Peyer's patch (tissue), 4 donors: ENCODE measurements around the gene ZWILCH. TPM values are rescaled to one million over a fixed set of nuclear protein-coding genes. Genes with fewer than 3 reads are reported as not detected.

ENCODE experiments used
- DNase-seq, 3 donors: peaks; one replicate each; pipeline ENCODE4 v3.0.0-alpha.2; 2017 to 2019
- H3K27ac ChIP-seq, 4 donors: fragments of 200-600 bp; sonication (generic); one replicate each; pipeline ENCODE4 v1.5.1; 2016 to 2019
- H3K27me3 ChIP-seq, 2 donors: fragments of 200-600 bp; sonication (generic); one replicate each; pipeline ENCODE4 v1.5.1; 2019
- H3K36me3 ChIP-seq, 3 donors: fragments of 200-600 bp; sonication (generic); one replicate each; pipeline ENCODE4 v1.5.1; 2016 to 2019
- H3K4me1 ChIP-seq, 4 donors: fragments of 200-600 bp; sonication (generic); one replicate each; pipeline ENCODE4 v1.5.1; 2016 to 2019
- H3K4me3 ChIP-seq, 4 donors: fragments of 200-600 bp; sonication (generic); 1 replicate in 3 of 4; 2 replicates in 1 of 4; pipeline ENCODE4 v1.5.1; 2016 to 2019; ENCODE audit warnings: mild to moderate bottlenecking in 1 of 4
- H3K9me3 ChIP-seq, 4 donors: fragments of 200-600 bp; sonication (generic); one replicate each; pipeline ENCODE4 v1.5.1; 2016 to 2019; ENCODE audit warnings: mild to moderate bottlenecking in 1 of 4
- CTCF ChIP-seq, 6 experiments: fragments of 450-650 bp in 4 of 6; fragments of 200-600 bp in 2 of 6; sonication (generic) in 1 of 6; IDR thresholded peaks; one replicate each; pipeline ENCODE4 v1.5.1; 2017 to 2019; ENCODE audit warnings: antibody characterized with exemption in 6 of 6, mild to moderate bottlenecking in 3 of 6, moderate library complexity in 1 of 6
- POLR2A ChIP-seq, 2 donors: fragments of 450-650 bp; IDR thresholded peaks; one replicate each; pipeline ENCODE4 v1.5.1; 2017; ENCODE audit warnings: antibody characterized with exemption in 2 of 2, mild to moderate bottlenecking in 2 of 2, moderate library complexity in 2 of 2
- total RNA-seq, 4 donors: library from RNA; depleted of rRNA; stranded (reverse); fragments of >200 nt; gene quantifications; one replicate each; pipeline ENCODE4 v1.1.0, GENCODE V29; 2016

The ZWILCH gene
- total RNA-seq, 4 donors from 2014 or later, result 3.6 to 11.2 (median 6.7) TPM

DNA sequence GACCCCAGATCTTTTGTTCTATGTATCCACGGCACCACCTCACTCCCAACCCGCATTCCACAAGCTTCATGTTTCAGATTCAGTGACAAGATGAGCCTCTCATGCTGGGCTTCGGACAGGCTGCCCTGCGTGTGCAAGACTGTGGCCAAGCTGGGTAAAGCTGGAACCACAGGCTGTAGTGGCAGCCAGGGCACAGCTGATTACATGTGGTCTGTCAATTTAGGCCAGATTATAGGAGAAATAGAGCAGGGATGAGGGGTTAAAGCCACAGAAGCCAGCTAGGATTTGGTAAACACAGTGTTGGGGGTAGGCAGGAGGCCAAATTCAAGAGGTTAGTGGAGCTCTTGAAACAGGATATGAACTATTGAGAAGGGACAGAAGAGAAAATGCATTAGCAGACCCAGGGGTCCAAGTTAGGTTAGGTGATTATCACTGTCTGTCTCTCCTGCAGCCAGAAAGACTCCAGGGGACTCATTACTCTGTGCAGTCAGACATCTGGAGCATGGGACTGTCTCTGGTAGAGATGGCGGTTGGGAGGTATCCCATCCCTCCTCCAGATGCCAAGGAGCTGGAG is 20.5 kb upstream of the ZWILCH start:
- no peaks in the 10 kb centered on the region for H3K27me3 ChIP-seq
- no peaks in the 10 kb centered on the region for H3K4me1 ChIP-seq
- TF ChIP-seq CTCF (IDR thresholded peaks at IDR 0.05) (no peak), POLR2A (IDR thresholded peaks at IDR 0.05) (no peak)
- peaks cover 0 to 36% (median 0%) of the 10 kb centered on the region in 3 donors for H3K36me3 ChIP-seq
- no peak overlapping the region for H3K4me3 ChIP-seq
- no peak overlapping the region for H3K27ac ChIP-seq
- no peaks in the 10 kb centered on the region for H3K9me3 ChIP-seq
- DNase-seq, result no peak

DNA sequence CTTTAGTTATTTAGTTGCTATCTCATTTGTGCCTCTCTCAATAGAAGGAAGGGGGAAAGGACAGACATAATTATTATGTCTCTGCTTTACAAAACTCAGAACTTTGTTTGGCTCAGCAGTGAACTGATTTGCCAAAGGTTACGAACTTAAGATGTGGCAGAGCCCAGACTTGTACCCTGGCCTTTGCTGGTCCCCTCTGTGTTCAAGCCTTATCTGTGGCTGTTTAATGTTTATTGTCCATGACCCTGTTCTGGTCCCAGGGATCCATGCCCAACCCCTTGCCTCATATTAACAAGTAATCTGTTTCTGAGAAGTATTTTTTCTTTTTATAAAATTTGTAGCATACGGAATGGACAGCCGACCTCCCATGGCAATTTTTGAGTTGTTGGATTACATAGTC is 18.2 kb upstream of the ZWILCH start:
- no peak for DNase-seq
- H3K4me3 ChIP-seq, result no peak overlapping the region
- no peaks in the 10 kb centered on the region for H3K27me3 ChIP-seq
- peaks cover 0 to 54% (median 0%) of the 10 kb centered on the region in 3 donors for H3K36me3 ChIP-seq
- no peak for TF ChIP-seq CTCF (IDR thresholded peaks at IDR 0.05)
- TF ChIP-seq POLR2A (IDR thresholded peaks at IDR 0.05), result no peak
- no peaks in the 10 kb centered on the region for H3K4me1 ChIP-seq
- no peak overlapping the region for H3K27ac ChIP-seq
- no peaks in the 10 kb centered on the region for H3K9me3 ChIP-seq

DNA sequence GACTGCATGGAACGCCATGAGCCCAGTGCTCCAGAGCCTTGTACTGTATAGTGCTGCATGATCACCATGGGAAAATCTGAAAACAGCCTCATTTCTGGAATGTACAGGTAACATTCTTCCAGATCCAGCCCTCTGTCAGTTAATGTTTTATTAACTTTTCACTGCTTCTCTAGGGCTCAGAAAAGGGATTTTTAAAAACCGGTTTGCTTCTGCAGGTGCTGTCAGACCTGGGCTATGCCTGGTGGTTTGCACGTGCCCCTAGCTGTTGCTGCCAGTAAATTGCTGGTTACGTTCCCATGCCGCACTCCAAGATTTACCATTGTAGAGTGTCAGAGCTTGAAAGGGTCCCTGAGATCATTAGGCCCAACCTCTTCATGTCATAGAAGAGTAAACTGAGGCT is 16.6 kb upstream of the ZWILCH start:
- H3K4me1 ChIP-seq, result no peaks in the 10 kb centered on the region
- no peaks in the 10 kb centered on the region for H3K9me3 ChIP-seq
- H3K4me3 ChIP-seq, result no peak overlapping the region
- H3K27ac ChIP-seq, result no peak overlapping the region
- no peak for DNase-seq
- H3K36me3 ChIP-seq, result peaks cover 0 to 65% (median 0%) of the 10 kb centered on the region in 3 donors
- no peaks in the 10 kb centered on the region for H3K27me3 ChIP-seq
- TF ChIP-seq CTCF (IDR thresholded peaks at IDR 0.05) (no peak), POLR2A (IDR thresholded peaks at IDR 0.05) (no peak)

- H3K27ac ChIP-seq, result no peak overlapping the region
- H3K9me3 ChIP-seq, result no peaks in the 10 kb centered on the region
- TF ChIP-seq CTCF (IDR thresholded peaks at IDR 0.05) (no peak), POLR2A (IDR thresholded peaks at IDR 0.05) (no peak)
- no peaks in the 10 kb centered on the region for H3K4me1 ChIP-seq
- peaks cover 0 to 72% (median 0%) of the 10 kb centered on the region in 3 donors for H3K36me3 ChIP-seq
- H3K27me3 ChIP-seq, result no peaks in the 10 kb centered on the region
- DNase-seq, result no peak
- H3K4me3 ChIP-seq, result no peak overlapping the region
Measured at GRCh38 chr15:66489179-66489791, 15.8 kb upstream of the ZWILCH start.

GRCh38 chr15:66491846-66492245 is 13.3 kb upstream of the ZWILCH start:
- DNase-seq, result no peak
- TF ChIP-seq POLR2A (IDR thresholded peaks at IDR 0.05) (no peak), CTCF (IDR thresholded peaks at IDR 0.05) (no peak)
- H3K9me3 ChIP-seq, result no peaks in the 10 kb centered on the region

More at GRCh38 chr15:66491846-66492245, 13.3 kb upstream of the ZWILCH start:
- H3K4me3 ChIP-seq, result no peak overlapping the region
- H3K27me3 ChIP-seq, result no peaks in the 10 kb centered on the region
- H3K27ac ChIP-seq, result no peak overlapping the region
- H3K36me3 ChIP-seq, result peaks cover 0 to 80% (median 0%) of the 10 kb centered on the region in 3 donors
- H3K4me1 ChIP-seq, result peaks cover 0 to 14% (median 3%) of the 10 kb centered on the region in 4 donors
